Dendritic cell treated with granulocyte-macrophage colony-stimulating factor and Interleukin-4, amounts not matched to agents 40 ng/mL and 50 ng/mL, for 4 days (primary cell): ENCODE data around the gene BRSK2.
A peak's percentile ranks its signal among the peaks of the same experiment; 100 is the strongest.

ENCODE experiments used
- H3K27ac Mint-ChIP-seq: one replicate; pipeline ENCODE4 v1.8.0; 2022; ENCODE audit warnings: mild to moderate bottlenecking, mixed read lengths
- H3K27me3 Mint-ChIP-seq: one replicate; pipeline ENCODE4 v1.8.0; 2022; ENCODE audit warnings: mild to moderate bottlenecking, mixed read lengths
- H3K36me3 Mint-ChIP-seq: one replicate; pipeline ENCODE4 v1.8.0; 2022; ENCODE audit warnings: low read depth, mixed read lengths
- H3K4me1 Mint-ChIP-seq: one replicate; pipeline ENCODE4 v1.8.0; 2022; ENCODE audit warnings: low read depth, mixed read lengths
- H3K4me3 Mint-ChIP-seq: one replicate; pipeline ENCODE4 v1.8.0; 2022; ENCODE audit warnings: mild to moderate bottlenecking, moderate library complexity, mixed read lengths
- H3K9me3 Mint-ChIP-seq: one replicate; pipeline ENCODE4 v1.8.0; 2022; ENCODE audit warnings: mixed read lengths
- intact Hi-C: fragments of 100-400 bp; cut with micrococcal nuclease; formaldehyde crosslinking; loops from one replicate; pipeline ENCODE4 v1.15.0; 2022

The BRSK2 gene

GRCh38 chr11:1482581-1483444 lies 93.1 kb downstream of the BRSK2 start:
- peaks cover 72% of the 10 kb centered on the region for H3K36me3 Mint-ChIP-seq
- no peak overlapping the region for H3K27ac Mint-ChIP-seq
- H3K4me1 Mint-ChIP-seq: peaks cover 33% of the 10 kb centered on the region
- no peak overlapping the region for H3K4me3 Mint-ChIP-seq
- no peaks in the 10 kb centered on the region for H3K27me3 Mint-ChIP-seq
- intact Hi-C loops: no loop called here
- no peaks in the 10 kb centered on the region for H3K9me3 Mint-ChIP-seq

GRCh38 chr11:1483445-1483961 lies 93.8 kb downstream of the BRSK2 start:
- intact Hi-C loops: no loop called here
- Mint-ChIP-seq H3K4me1 (peaks cover 31% of the 10 kb centered on the region), H3K4me3 (no peak overlapping the region), H3K27me3 (no peaks in the 10 kb centered on the region), H3K9me3 (no peaks in the 10 kb centered on the region), H3K36me3 (peaks cover 65% of the 10 kb centered on the region), H3K27ac (no peak overlapping the region)

GRCh38 chr11:1484061-1484671 lies 94.4 kb downstream of the BRSK2 start:
- intact Hi-C loops: no loop called here
- Mint-ChIP-seq H3K27me3 (no peaks in the 10 kb centered on the region), H3K4me3 (no peak overlapping the region), H3K4me1 (peaks cover 24% of the 10 kb centered on the region), H3K27ac (no peak overlapping the region), H3K9me3 (no peaks in the 10 kb centered on the region), H3K36me3 (peaks cover 64% of the 10 kb centered on the region)

GRCh38 chr11:1484695-1485503 lies 95.2 kb downstream of the BRSK2 start:
- no peaks in the 10 kb centered on the region for H3K9me3 Mint-ChIP-seq
- H3K27ac Mint-ChIP-seq: no peak overlapping the region
- no peak overlapping the region for H3K4me3 Mint-ChIP-seq
- intact Hi-C loops: no loop called here
- no peaks in the 10 kb centered on the region for H3K27me3 Mint-ChIP-seq
- peaks cover 21% of the 10 kb centered on the region for H3K4me1 Mint-ChIP-seq
- peaks cover 57% of the 10 kb centered on the region for H3K36me3 Mint-ChIP-seq

DNA sequence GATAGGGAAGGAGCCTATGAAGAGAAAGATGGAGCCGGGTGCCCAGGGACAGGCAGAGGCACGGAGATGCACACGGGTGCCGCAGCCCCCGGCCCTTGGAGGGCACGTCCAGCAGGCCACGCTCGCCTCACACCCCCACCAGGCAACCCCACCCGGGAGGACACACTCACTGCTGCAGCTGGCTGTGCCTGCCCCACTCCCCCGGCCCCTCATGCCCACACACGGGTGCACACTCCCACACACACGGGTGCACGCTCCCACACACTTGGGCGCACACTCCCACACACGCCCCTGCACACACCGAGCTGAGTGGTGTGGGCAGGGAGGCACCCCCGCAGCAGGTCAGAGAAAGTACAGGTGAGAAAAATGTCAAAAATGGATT lies 95.8 kb downstream of the BRSK2 start:
- intact Hi-C loops: no loop called here
- Mint-ChIP-seq H3K27me3 (no peaks in the 10 kb centered on the region), H3K4me3 (no peak overlapping the region), H3K4me1 (peaks cover 21% of the 10 kb centered on the region), H3K27ac (no peak overlapping the region), H3K36me3 (peaks cover 51% of the 10 kb centered on the region), H3K9me3 (no peaks in the 10 kb centered on the region)

DNA sequence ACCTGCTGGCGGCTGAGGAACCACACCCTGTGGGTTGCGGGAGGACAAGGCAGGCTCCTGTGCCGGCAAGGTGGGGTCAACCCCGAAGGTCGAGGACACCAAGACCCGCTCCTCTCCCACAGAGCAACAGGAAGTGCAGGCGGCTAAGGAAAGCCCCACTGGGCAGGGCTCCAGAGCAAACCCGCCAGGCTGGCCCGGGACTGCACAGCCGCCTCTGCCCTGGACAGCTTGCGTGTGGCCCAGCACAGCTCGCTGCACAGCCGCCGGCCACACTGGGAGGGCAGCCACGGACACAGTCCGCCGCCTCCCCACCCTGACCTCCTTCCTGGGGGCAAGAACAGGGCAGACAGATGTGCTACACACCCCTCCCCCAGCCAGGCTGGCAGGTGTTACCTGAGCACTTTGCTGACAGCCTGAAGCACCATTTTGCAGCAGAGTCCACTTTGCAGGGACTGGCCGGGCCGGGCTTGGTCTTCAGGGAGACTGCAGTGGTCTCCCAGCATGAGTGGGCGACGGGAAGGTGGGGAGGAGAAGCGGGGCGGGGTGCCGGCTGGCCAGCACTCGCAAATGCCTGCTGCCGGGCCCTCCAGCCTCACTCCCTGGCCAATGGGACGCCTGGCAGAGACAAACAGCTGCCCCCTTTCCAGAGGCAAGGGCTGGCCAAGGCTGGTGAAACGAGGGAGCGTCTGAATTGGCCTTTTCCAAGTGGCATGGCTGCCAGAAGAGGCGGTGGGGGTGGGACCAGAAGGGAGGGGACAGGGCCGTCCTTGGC lies 96.5 kb downstream of the BRSK2 start, which contains the start of gene MOB2:
Gene MOB2 (minus strand): TSS at position 726 of the 772 bp plus-strand sequence. CDS start 223 bp downstream, at position 503.
- no peak within 1 kb of the TSS for H3K4me3 Mint-ChIP-seq
- H3K27ac Mint-ChIP-seq: no peak within 1 kb of the TSS
- intact Hi-C loops: no loop called here

GRCh38 chr11:1487091-1487850 lies 97.5 kb downstream of the BRSK2 start:
- H3K36me3 Mint-ChIP-seq: peaks cover 33% of the 10 kb centered on the region
- no peak overlapping the region for H3K27ac Mint-ChIP-seq
- H3K4me3 Mint-ChIP-seq: no peak overlapping the region
- intact Hi-C loops: no loop called here
- peaks cover 22% of the 10 kb centered on the region for H3K4me1 Mint-ChIP-seq
- H3K27me3 Mint-ChIP-seq: no peaks in the 10 kb centered on the region
- H3K9me3 Mint-ChIP-seq: no peaks in the 10 kb centered on the region

More for the DNA sequence above, 96.5 kb downstream of the BRSK2 start, which contains the start of gene MOB2:
- Mint-ChIP-seq H3K36me3 (peaks cover 43% of the 10 kb centered on the region), H3K9me3 (no peaks in the 10 kb centered on the region), H3K27me3 (no peaks in the 10 kb centered on the region), H3K4me1 (peaks cover 21% of the 10 kb centered on the region)

- Mint-ChIP-seq H3K36me3 (peaks cover 26% of the 10 kb centered on the region), H3K4me3 (no peak overlapping the region), H3K4me1 (peaks cover 29% of the 10 kb centered on the region), H3K27me3 (no peaks in the 10 kb centered on the region), H3K27ac (no peak overlapping the region), H3K9me3 (no peaks in the 10 kb centered on the region)
- intact Hi-C loops: no loop called here
Measured at GRCh38 chr11:1487851-1488574, 98.3 kb downstream of the BRSK2 start.

- Mint-ChIP-seq H3K27ac (no peak overlapping the region), H3K4me1 (peaks cover 33% of the 10 kb centered on the region), H3K27me3 (no peaks in the 10 kb centered on the region), H3K9me3 (no peaks in the 10 kb centered on the region), H3K36me3 (peaks cover 26% of the 10 kb centered on the region), H3K4me3 (no peak overlapping the region)
- intact Hi-C loops: no loop called here
Measured at GRCh38 chr11:1488575-1489180, 98.9 kb downstream of the BRSK2 start.

- Mint-ChIP-seq H3K27ac (no peak overlapping the region), H3K27me3 (no peaks in the 10 kb centered on the region), H3K4me1 (peaks cover 23% of the 10 kb centered on the region), H3K9me3 (no peaks in the 10 kb centered on the region), H3K36me3 (peaks cover 13% of the 10 kb centered on the region), H3K4me3 (no peak overlapping the region)
- intact Hi-C loops: no loop called here
Measured at GRCh38 chr11:1490651-1491050, 100.9 kb downstream of the BRSK2 start.

GRCh38 chr11:1491379-1491778 lies 101.6 kb downstream of the BRSK2 start:
- H3K4me1 Mint-ChIP-seq: peaks cover 20% of the 10 kb centered on the region
- no peaks in the 10 kb centered on the region for H3K9me3 Mint-ChIP-seq
- H3K36me3 Mint-ChIP-seq: peaks cover 7% of the 10 kb centered on the region
- intact Hi-C loops: no loop called here
- H3K27ac Mint-ChIP-seq: no peak overlapping the region
- H3K27me3 Mint-ChIP-seq: no peaks in the 10 kb centered on the region
- no peak overlapping the region for H3K4me3 Mint-ChIP-seq

GRCh38 chr11:1493650-1494244 lies 104.0 kb downstream of the BRSK2 start:
- peaks cover 23% of the 10 kb centered on the region for H3K36me3 Mint-ChIP-seq
- peaks cover 41% of the 10 kb centered on the region for H3K4me1 Mint-ChIP-seq
- intact Hi-C loops: no loop called here
- no peaks in the 10 kb centered on the region for H3K27me3 Mint-ChIP-seq
- H3K9me3 Mint-ChIP-seq: no peaks in the 10 kb centered on the region
- peak overlapping the region; percentile 14 for H3K27ac Mint-ChIP-seq
- H3K4me3 Mint-ChIP-seq: no peak overlapping the region
